Esophagus muscularis mucosa (tissue), 3 donors: Measurements from ENCODE around the gene ZNF653.
"Not testable (repeated sequence)": the region's sequence is repeated elsewhere in the genome, so short reads cannot be mapped to it uniquely, and the experiment has no call there.

Experiments used
- CTCF ChIP-seq, 3 experiments: fragments of 200-600 bp in 2 of 3; fragments of 450-650 bp in 1 of 3; sonication (generic) in 2 of 3; IDR thresholded peaks; one replicate each; pipeline ENCODE4 v1.5.1; 2017 to 2019; ENCODE audit warnings: antibody characterized with exemption in 3 of 3, mild to moderate bottlenecking in 2 of 3, moderate library complexity in 1 of 3
- POLR2A ChIP-seq: fragments of 450-650 bp; IDR thresholded peaks from one replicate; pipeline ENCODE4 v1.6.1; 2017; ENCODE audit warnings: antibody characterized with exemption, moderate library complexity, mild to moderate bottlenecking, low read depth

GRCh38 chr19:11458912-11459311, 46.7 kb downstream of the ZNF653 start:
- TF ChIP-seq CTCF (IDR thresholded peaks at IDR 0.05); POLR2A: not testable (repeated sequence)
